DOHH2 (cell line): Measurements from ENCODE around the gene PIRT.

ENCODE experiments used
- H3F3A ChIP-seq: fragments of 200-600 bp; sonication (generic), shearing (Covaris generic); 2 replicates; pipeline ENCODE4 v1.6.0; 2016; ENCODE audit warnings: antibody characterized with exemption, mild to moderate bottlenecking; ENCODE audit not compliant: control insufficient read depth, insufficient read depth
- H3K27ac ChIP-seq: fragments of 200-600 bp; sonication (generic); 2 replicates; pipeline ENCODE4 v1.5.1; 2014; ENCODE audit warnings: low read depth, mild to moderate bottlenecking, low read length, moderate library complexity
- H3K27me3 ChIP-seq: fragments of 200-600 bp; sonication (generic); 2 replicates; pipeline ENCODE4 v1.6.1; 2014; ENCODE audit warnings: mild to moderate bottlenecking, low read length, mixed read lengths; ENCODE audit not compliant: control insufficient read depth
- H3K36me3 ChIP-seq: fragments of 200-600 bp; sonication (generic); 2 replicates; pipeline ENCODE4 v1.6.1; 2014; ENCODE audit warnings: mild to moderate bottlenecking, low read length, moderate library complexity, mixed read lengths; ENCODE audit not compliant: control insufficient read depth
- H3K4me1 ChIP-seq: fragments of 200-600 bp; sonication (generic); 2 replicates; pipeline ENCODE4 v1.6.1; 2014; ENCODE audit warnings: mild to moderate bottlenecking, low read length, mixed read lengths; ENCODE audit not compliant: control insufficient read depth
- H3K4me2 ChIP-seq: fragments of 200-600 bp; sonication (generic); 2 replicates; pipeline ENCODE4 v1.6.0; 2014; ENCODE audit warnings: mild to moderate bottlenecking, low read length, moderate library complexity
- H3K4me3 ChIP-seq: fragments of 200-600 bp; sonication (generic); 2 replicates; pipeline ENCODE4 v1.5.1; 2014; ENCODE audit warnings: mild to moderate bottlenecking, low read length, mixed read lengths
- H3K79me2 ChIP-seq: fragments of 200-600 bp; sonication (generic); 2 replicates; pipeline ENCODE4 v1.6.1; 2014; ENCODE audit warnings: mild to moderate bottlenecking, low read length, mixed read lengths; ENCODE audit not compliant: control insufficient read depth
- H3K9me2 ChIP-seq: fragments of 200-600 bp; sonication (generic); replicated peaks from 2 replicates; pipeline ENCODE4 v1.6.1; 2014; ENCODE audit warnings: mild to moderate bottlenecking, low read length, mixed read lengths; ENCODE audit not compliant: control insufficient read depth
- H3K9me3 ChIP-seq: fragments of 200-600 bp; sonication (generic); 2 replicates; pipeline ENCODE4 v1.6.1; 2014; ENCODE audit warnings: antibody characterized with exemption, low read length, mixed read lengths; ENCODE audit not compliant: control insufficient read depth, insufficient read depth
- H4K20me1 ChIP-seq: fragments of 200-600 bp; sonication (generic); 2 replicates; pipeline ENCODE4 v1.6.0; 2014; ENCODE audit warnings: low read depth, mild to moderate bottlenecking, antibody characterized with exemption, low read length, moderate library complexity; ENCODE audit not compliant: control insufficient read depth, insufficient read depth
- EZH2phosphoT487 ChIP-seq: fragments of 200-600 bp; sonication (generic); IDR thresholded peaks from 2 replicates; pipeline ENCODE4 v1.6.1; 2017; ENCODE audit warnings: borderline replicate concordance, mild to moderate bottlenecking, antibody characterized with exemption, low read length, moderate library complexity, mixed read lengths
- TF ChIP-seq, protein P1 (sequence below): fragments of 200-600 bp; sonication (generic); IDR thresholded peaks from one replicate; pipeline ENCODE4 v1.5.1; 2014; ENCODE audit warnings: antibody characterized with exemption, mild to moderate bottlenecking, low read depth, low read length; ENCODE audit not compliant: poor library complexity, severe bottlenecking

PIRT gene

DNA sequence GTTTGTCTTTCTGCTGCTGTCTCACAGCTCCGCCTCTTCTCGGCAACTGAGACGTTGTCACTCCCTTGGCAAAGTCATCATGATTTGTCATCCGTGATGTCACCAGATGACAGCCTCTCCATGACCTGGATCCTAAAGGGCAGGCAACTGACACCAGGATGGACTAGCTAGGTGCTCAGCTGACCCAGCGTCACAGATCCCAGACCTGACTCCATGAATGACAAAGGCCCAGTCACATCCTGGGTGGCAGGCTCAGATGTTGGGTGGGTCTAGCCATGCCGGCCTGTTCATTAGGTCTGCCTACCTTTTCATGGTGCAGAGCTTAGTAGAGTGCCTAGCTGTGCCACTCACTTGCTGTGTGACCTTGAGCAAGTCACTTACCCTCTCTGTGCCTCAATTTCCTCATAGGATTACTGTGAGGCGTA, 30.2 kb downstream of the PIRT start:
- no peak overlapping the region for H3K4me3 ChIP-seq
- H3K9me3 ChIP-seq, result no peaks in the 10 kb centered on the region
- no peak overlapping the region for H3K4me2 ChIP-seq
- no peaks in the 10 kb centered on the region for H3K36me3 ChIP-seq
- no peaks in the 10 kb centered on the region for H4K20me1 ChIP-seq
- H3F3A ChIP-seq, result no peaks in the 10 kb centered on the region
- no peaks in the 10 kb centered on the region for H3K27me3 ChIP-seq
- no peak overlapping the region for H3K27ac ChIP-seq
- TF ChIP-seq, protein P1, sequence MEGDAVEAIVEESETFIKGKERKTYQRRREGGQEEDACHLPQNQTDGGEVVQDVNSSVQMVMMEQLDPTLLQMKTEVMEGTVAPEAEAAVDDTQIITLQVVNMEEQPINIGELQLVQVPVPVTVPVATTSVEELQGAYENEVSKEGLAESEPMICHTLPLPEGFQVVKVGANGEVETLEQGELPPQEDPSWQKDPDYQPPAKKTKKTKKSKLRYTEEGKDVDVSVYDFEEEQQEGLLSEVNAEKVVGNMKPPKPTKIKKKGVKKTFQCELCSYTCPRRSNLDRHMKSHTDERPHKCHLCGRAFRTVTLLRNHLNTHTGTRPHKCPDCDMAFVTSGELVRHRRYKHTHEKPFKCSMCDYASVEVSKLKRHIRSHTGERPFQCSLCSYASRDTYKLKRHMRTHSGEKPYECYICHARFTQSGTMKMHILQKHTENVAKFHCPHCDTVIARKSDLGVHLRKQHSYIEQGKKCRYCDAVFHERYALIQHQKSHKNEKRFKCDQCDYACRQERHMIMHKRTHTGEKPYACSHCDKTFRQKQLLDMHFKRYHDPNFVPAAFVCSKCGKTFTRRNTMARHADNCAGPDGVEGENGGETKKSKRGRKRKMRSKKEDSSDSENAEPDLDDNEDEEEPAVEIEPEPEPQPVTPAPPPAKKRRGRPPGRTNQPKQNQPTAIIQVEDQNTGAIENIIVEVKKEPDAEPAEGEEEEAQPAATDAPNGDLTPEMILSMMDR, result no peak
- no peak for TF ChIP-seq EZH2phosphoT487
- no peaks in the 10 kb centered on the region for H3K9me2 ChIP-seq
- no peaks in the 10 kb centered on the region for H3K4me1 ChIP-seq
- no peaks in the 10 kb centered on the region for H3K79me2 ChIP-seq

DNA sequence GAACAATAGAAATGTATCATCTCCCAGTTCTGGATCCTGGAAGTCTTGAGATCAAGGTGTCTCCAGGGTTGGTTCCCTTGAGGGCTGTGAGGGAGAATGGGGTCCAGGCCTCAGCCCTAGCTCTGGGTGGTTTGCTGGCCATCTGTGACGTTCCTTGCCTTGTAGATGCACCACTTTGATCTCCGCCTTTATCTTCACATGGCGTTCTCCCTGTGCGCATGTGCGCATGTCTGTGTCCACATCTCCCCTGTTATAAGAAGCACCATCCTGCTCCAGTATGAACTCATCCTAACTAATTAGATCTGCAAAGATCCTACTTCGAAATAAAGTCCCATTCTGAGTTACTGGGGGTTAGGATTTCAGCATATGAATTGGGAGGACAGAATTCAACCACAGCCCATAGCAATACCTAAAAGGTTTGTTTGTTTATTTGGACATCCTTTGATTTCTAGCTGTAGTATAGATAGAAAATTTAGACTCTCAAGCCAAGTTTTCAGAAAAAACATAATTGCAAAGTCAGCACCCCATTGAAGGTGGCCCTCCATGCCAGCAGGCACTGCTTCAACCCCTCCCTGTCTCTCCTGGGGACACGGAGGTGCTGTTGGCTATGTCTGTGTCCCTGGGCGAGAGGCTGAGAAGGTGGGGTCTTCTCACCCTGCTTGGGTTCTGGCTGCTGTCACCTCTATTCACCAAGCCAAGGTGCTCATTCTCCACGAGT, 31.2 kb downstream of the PIRT start:
- TF ChIP-seq EZH2phosphoT487, result no peak
- H3K36me3 ChIP-seq, result no peaks in the 10 kb centered on the region
- no peaks in the 10 kb centered on the region for H3K27me3 ChIP-seq

DNA sequence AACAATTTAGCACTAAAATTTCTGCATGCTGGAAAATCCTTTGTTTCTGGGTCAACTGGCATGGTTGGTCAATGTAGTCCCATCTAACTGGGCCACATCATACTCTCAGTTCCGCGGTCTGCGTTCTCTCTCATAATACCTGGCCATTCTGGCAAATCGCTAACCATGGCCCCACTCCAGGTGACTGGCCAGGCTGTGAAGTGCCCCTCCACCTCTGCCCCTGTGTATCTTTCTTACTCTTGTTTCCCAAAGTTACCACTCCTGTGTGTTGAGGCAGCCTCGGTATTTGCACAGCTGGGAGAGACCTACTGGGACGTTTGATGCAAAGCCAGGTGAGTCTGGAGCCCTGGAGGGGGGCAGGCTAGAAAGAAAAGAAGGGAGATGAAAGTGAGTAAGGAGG, 32.0 kb downstream of the PIRT start:
- H3K4me1 ChIP-seq, result no peaks in the 10 kb centered on the region
- H3K27me3 ChIP-seq, result no peaks in the 10 kb centered on the region
- no peaks in the 10 kb centered on the region for H3K9me2 ChIP-seq
- H3K79me2 ChIP-seq, result no peaks in the 10 kb centered on the region
- no peak overlapping the region for H3K4me3 ChIP-seq
- no peaks in the 10 kb centered on the region for H3F3A ChIP-seq
- H3K9me3 ChIP-seq, result no peaks in the 10 kb centered on the region
- no peak overlapping the region for H3K4me2 ChIP-seq
- H4K20me1 ChIP-seq, result no peaks in the 10 kb centered on the region
- no peak overlapping the region for H3K27ac ChIP-seq
- no peak for TF ChIP-seq EZH2phosphoT487
- TF ChIP-seq, protein P1, result no peak
- H3K36me3 ChIP-seq, result no peaks in the 10 kb centered on the region

More for the DNA sequence above, 31.2 kb downstream of the PIRT start:
- Histone ChIP-seq H3K9me2 (no peaks in the 10 kb centered on the region), H4K20me1 (no peaks in the 10 kb centered on the region), H3K79me2 (no peaks in the 10 kb centered on the region), H3F3A (no peaks in the 10 kb centered on the region), H3K4me3 (no peak overlapping the region), H3K4me2 (no peak overlapping the region), H3K4me1 (no peaks in the 10 kb centered on the region), H3K9me3 (no peaks in the 10 kb centered on the region), H3K27ac (no peak overlapping the region)

DNA sequence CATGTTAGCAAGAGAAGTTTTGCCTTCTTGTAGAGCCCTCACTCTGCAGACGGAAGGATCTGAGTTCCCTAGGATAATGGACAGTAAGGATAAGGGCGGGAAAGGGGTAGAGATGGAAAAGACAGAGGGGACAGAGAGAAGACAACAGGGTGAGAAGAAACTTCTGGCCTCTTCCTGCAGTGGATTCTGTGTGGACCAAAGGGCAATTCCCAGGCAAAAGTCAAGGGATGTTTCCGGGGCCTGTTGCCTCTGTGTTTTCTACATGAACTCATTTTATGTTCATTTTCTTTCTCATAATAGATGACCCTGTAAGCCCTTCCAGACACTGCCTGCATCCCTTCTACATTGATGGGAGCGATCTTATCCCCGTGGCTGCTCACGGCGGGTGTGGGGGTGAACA, 33.3 kb downstream of the PIRT start:
- H3K9me3 ChIP-seq, result no peaks in the 10 kb centered on the region
- no peaks in the 10 kb centered on the region for H4K20me1 ChIP-seq
- TF ChIP-seq EZH2phosphoT487, result no peak
- no peak overlapping the region for H3K27ac ChIP-seq
- H3K4me1 ChIP-seq, result no peaks in the 10 kb centered on the region
- H3K79me2 ChIP-seq, result no peaks in the 10 kb centered on the region
- no peaks in the 10 kb centered on the region for H3K36me3 ChIP-seq
- H3K9me2 ChIP-seq, result no peaks in the 10 kb centered on the region
- H3F3A ChIP-seq, result no peaks in the 10 kb centered on the region
- no peaks in the 10 kb centered on the region for H3K27me3 ChIP-seq
- H3K4me3 ChIP-seq, result no peak overlapping the region
- H3K4me2 ChIP-seq, result no peak overlapping the region
